ENCODE data around the gene TVP23B. TPM values are rescaled to one million over a fixed set of nuclear protein-coding genes. Genes with fewer than 3 reads are reported as not detected.
"Not testable (repeated sequence)": the region's sequence is repeated elsewhere in the genome, so short reads cannot be mapped to it uniquely, and the experiment has no call there.

The TVP23B gene
- total and polyA plus RNA-seq, 2 donors (not counting 1 experiment from before 2014, with no cell fraction given): 6.6 to 37.1 TPM

- H3K27me3 ChIP-seq (replicated peaks in 1 of 4; ENCODE audit: control extremely low read depth in 1 of 4, control insufficient read depth in 3 of 4, insufficient read depth in 4 of 4, low read length in 3 of 4); H3K27ac Mint-ChIP-seq; H3K4me1 ChIP-seq (ENCODE audit: control insufficient read depth in 2 of 2, insufficient read depth in 2 of 2, low read length in 2 of 2); H3K9me3 ChIP-seq (ENCODE audit: control extremely low read depth in 1 of 3, control insufficient read depth in 2 of 3, insufficient read depth in 1 of 3, low read length in 2 of 3); H4K20me1 ChIP-seq (ENCODE audit: control insufficient read depth, insufficient read depth, low read length, poor library complexity, severe bottlenecking); DNase-seq; ATAC-seq (ENCODE audit: low read depth); H3K4me3 ChIP-seq (ENCODE audit: control extremely low read depth in 1 of 5, extremely low read depth in 1 of 5, insufficient read depth in 1 of 5, low read depth in 2 of 5, low read length in 4 of 5); H3K4me1 Mint-ChIP-seq; CTCF ChIA-PET; H3K4me3 Mint-ChIP-seq; H3K9ac ChIP-seq (ENCODE audit: low read length); H2AFZ ChIP-seq (ENCODE audit: insufficient read depth, low read depth, low read length, poor library complexity, severe bottlenecking); H3K27ac ChIP-seq (ENCODE audit: low read length in 2 of 2); intact Hi-C loops (cut with micrococcal nuclease); H3K36me3 ChIP-seq (replicated peaks in 1 of 2; ENCODE audit: control extremely low read depth in 1 of 2, control insufficient read depth in 1 of 2, extremely low read depth in 1 of 2, insufficient read depth in 2 of 2, low read length in 1 of 2); H3K9me3 Mint-ChIP-seq (ENCODE audit: insufficient read depth); H3K4me2 ChIP-seq (replicated peaks; ENCODE audit: low read depth, low read length, poor library complexity, severe bottlenecking); H3K27me3 Mint-ChIP-seq; H3K79me2 ChIP-seq (ENCODE audit: control insufficient read depth, insufficient read depth, low read length): not testable (repeated sequence)
- WGBS (ENCODE audit: insufficient coverage): 67% methylated on average over 1 of the region's 4 CpGs
- POLR2A ChIA-PET: interaction anchor here (0.6 kb wide), 1 partner anchor 168 kb away, joined by 6 read pairs; no protein-coding TSS in a partner anchor
These were observed 25.0 kb upstream of the TVP23B start for GRCh38 chr17:18755969-18756368.

- intact Hi-C loops (cut with micrococcal nuclease); H3K27ac ChIP-seq (ENCODE audit: low read length in 2 of 2); H3K4me1 ChIP-seq (ENCODE audit: control insufficient read depth in 2 of 2, insufficient read depth in 2 of 2, low read length in 2 of 2); H3K4me2 ChIP-seq (replicated peaks; ENCODE audit: low read depth, low read length, poor library complexity, severe bottlenecking); H2AFZ ChIP-seq (ENCODE audit: insufficient read depth, low read depth, low read length, poor library complexity, severe bottlenecking); POLR2A ChIA-PET; H3K27me3 ChIP-seq (replicated peaks in 1 of 4; ENCODE audit: control extremely low read depth in 1 of 4, control insufficient read depth in 3 of 4, insufficient read depth in 4 of 4, low read length in 3 of 4); DNase-seq; H3K27ac Mint-ChIP-seq; H3K9ac ChIP-seq (ENCODE audit: low read length); H3K9me3 ChIP-seq (ENCODE audit: control extremely low read depth in 1 of 3, control insufficient read depth in 2 of 3, insufficient read depth in 1 of 3, low read length in 2 of 3); H3K9me3 Mint-ChIP-seq (ENCODE audit: insufficient read depth); H3K79me2 ChIP-seq (ENCODE audit: control insufficient read depth, insufficient read depth, low read length); H3K4me3 ChIP-seq (ENCODE audit: control extremely low read depth in 1 of 5, extremely low read depth in 1 of 5, insufficient read depth in 1 of 5, low read depth in 2 of 5, low read length in 4 of 5); ATAC-seq (ENCODE audit: low read depth); H3K36me3 ChIP-seq (replicated peaks in 1 of 2; ENCODE audit: control extremely low read depth in 1 of 2, control insufficient read depth in 1 of 2, extremely low read depth in 1 of 2, insufficient read depth in 2 of 2, low read length in 1 of 2); H3K4me1 Mint-ChIP-seq; H4K20me1 ChIP-seq (ENCODE audit: control insufficient read depth, insufficient read depth, low read length, poor library complexity, severe bottlenecking); H3K4me3 Mint-ChIP-seq; H3K27me3 Mint-ChIP-seq; CTCF ChIA-PET: not testable (repeated sequence)
- no CpG with 5 or more reads among the region's 8 CpGs for WGBS (ENCODE audit: insufficient coverage)
These were observed 23.5 kb upstream of the TVP23B start for GRCh38 chr17:18757368-18758044.

GRCh38 chr17:18758344-18758743 is 22.6 kb upstream of the TVP23B start:
- H4K20me1 ChIP-seq (ENCODE audit: control insufficient read depth, insufficient read depth, low read length, poor library complexity, severe bottlenecking); H3K4me3 Mint-ChIP-seq; POLR2A ChIA-PET; H3K4me3 ChIP-seq (ENCODE audit: control extremely low read depth in 1 of 5, extremely low read depth in 1 of 5, insufficient read depth in 1 of 5, low read depth in 2 of 5, low read length in 4 of 5); H3K9me3 ChIP-seq (ENCODE audit: control extremely low read depth in 1 of 3, control insufficient read depth in 2 of 3, insufficient read depth in 1 of 3, low read length in 2 of 3); H3K79me2 ChIP-seq (ENCODE audit: control insufficient read depth, insufficient read depth, low read length); H3K36me3 ChIP-seq (replicated peaks in 1 of 2; ENCODE audit: control extremely low read depth in 1 of 2, control insufficient read depth in 1 of 2, extremely low read depth in 1 of 2, insufficient read depth in 2 of 2, low read length in 1 of 2); H3K4me1 ChIP-seq (ENCODE audit: control insufficient read depth in 2 of 2, insufficient read depth in 2 of 2, low read length in 2 of 2); intact Hi-C loops (cut with micrococcal nuclease); H2AFZ ChIP-seq (ENCODE audit: insufficient read depth, low read depth, low read length, poor library complexity, severe bottlenecking); ATAC-seq (ENCODE audit: low read depth); H3K27ac Mint-ChIP-seq; H3K4me2 ChIP-seq (replicated peaks; ENCODE audit: low read depth, low read length, poor library complexity, severe bottlenecking); H3K9ac ChIP-seq (ENCODE audit: low read length); H3K27ac ChIP-seq (ENCODE audit: low read length in 2 of 2); H3K9me3 Mint-ChIP-seq (ENCODE audit: insufficient read depth); H3K27me3 ChIP-seq (replicated peaks in 1 of 4; ENCODE audit: control extremely low read depth in 1 of 4, control insufficient read depth in 3 of 4, insufficient read depth in 4 of 4, low read length in 3 of 4); H3K27me3 Mint-ChIP-seq; H3K4me1 Mint-ChIP-seq; CTCF ChIA-PET; DNase-seq: not testable (repeated sequence)
- no CpG with 5 or more reads among the region's 6 CpGs for WGBS (ENCODE audit: insufficient coverage)

GRCh38 chr17:18760221-18760620 is 20.8 kb upstream of the TVP23B start:
- H3K4me2 ChIP-seq (replicated peaks; ENCODE audit: low read depth, low read length, poor library complexity, severe bottlenecking); H3K27ac ChIP-seq (ENCODE audit: low read length in 2 of 2); H3K9me3 Mint-ChIP-seq (ENCODE audit: insufficient read depth); H3K36me3 ChIP-seq (replicated peaks in 1 of 2; ENCODE audit: control extremely low read depth in 1 of 2, control insufficient read depth in 1 of 2, extremely low read depth in 1 of 2, insufficient read depth in 2 of 2, low read length in 1 of 2); H3K27me3 ChIP-seq (replicated peaks in 1 of 4; ENCODE audit: control extremely low read depth in 1 of 4, control insufficient read depth in 3 of 4, insufficient read depth in 4 of 4, low read length in 3 of 4); H3K9me3 ChIP-seq (ENCODE audit: control extremely low read depth in 1 of 3, control insufficient read depth in 2 of 3, insufficient read depth in 1 of 3, low read length in 2 of 3); H3K9ac ChIP-seq (ENCODE audit: low read length); H4K20me1 ChIP-seq (ENCODE audit: control insufficient read depth, insufficient read depth, low read length, poor library complexity, severe bottlenecking); H3K4me1 Mint-ChIP-seq; POLR2A ChIA-PET; H3K27me3 Mint-ChIP-seq; H3K27ac Mint-ChIP-seq; CTCF ChIA-PET; H2AFZ ChIP-seq (ENCODE audit: insufficient read depth, low read depth, low read length, poor library complexity, severe bottlenecking); H3K4me3 ChIP-seq (ENCODE audit: control extremely low read depth in 1 of 5, extremely low read depth in 1 of 5, insufficient read depth in 1 of 5, low read depth in 2 of 5, low read length in 4 of 5); DNase-seq; H3K4me1 ChIP-seq (ENCODE audit: control insufficient read depth in 2 of 2, insufficient read depth in 2 of 2, low read length in 2 of 2); H3K79me2 ChIP-seq (ENCODE audit: control insufficient read depth, insufficient read depth, low read length); ATAC-seq (ENCODE audit: low read depth); H3K4me3 Mint-ChIP-seq; intact Hi-C loops (cut with micrococcal nuclease): not testable (repeated sequence)
- 100% methylated on average over 1 of the region's 6 CpGs for WGBS (ENCODE audit: insufficient coverage)
